Measurements from ENCODE around the gene KCNA1.

KCNA1 gene

GRCh38 chr12:4947253-4947652, 37.5 kb downstream of the KCNA1 start:
- no peak for TF ChIP-seq CTCF (IDR thresholded peaks at IDR 0.05; ENCODE audit: low read depth, low read length, missing control alignments)
- no peak overlapping the region for H3K4me3 ChIP-seq (replicated peaks; ENCODE audit: low read depth, low read length)
- no peak for DNase-seq (ENCODE audit: extremely low read depth, low read depth)

- no peak overlapping the region for H3K4me3 ChIP-seq (replicated peaks; ENCODE audit: low read depth, low read length)
- DNase-seq (ENCODE audit: extremely low read depth, low read depth) = no peak
- no peak for TF ChIP-seq CTCF (IDR thresholded peaks at IDR 0.05; ENCODE audit: low read depth, low read length, missing control alignments)
Observed at GRCh38 chr12:4951083-4951482, 41.4 kb downstream of the KCNA1 start.

- DNase-seq (ENCODE audit: extremely low read depth, low read depth) = no peak
- no peak for TF ChIP-seq CTCF (IDR thresholded peaks at IDR 0.05; ENCODE audit: low read depth, low read length, missing control alignments)
- H3K4me3 ChIP-seq (replicated peaks; ENCODE audit: low read depth, low read length) = no peak overlapping the region
Observed at GRCh38 chr12:4951601-4952000, 41.9 kb downstream of the KCNA1 start.

GRCh38 chr12:4954621-4955354, 45.1 kb downstream of the KCNA1 start:
- no peak for DNase-seq (ENCODE audit: extremely low read depth, low read depth)
- no peak overlapping the region for H3K4me3 ChIP-seq (replicated peaks; ENCODE audit: low read depth, low read length)
- no peak for TF ChIP-seq CTCF (IDR thresholded peaks at IDR 0.05; ENCODE audit: low read depth, low read length, missing control alignments)

GRCh38 chr12:4956054-4956453, 46.3 kb downstream of the KCNA1 start:
- no peak for TF ChIP-seq CTCF (IDR thresholded peaks at IDR 0.05; ENCODE audit: low read depth, low read length, missing control alignments)
- no peak for DNase-seq (ENCODE audit: extremely low read depth, low read depth)

GRCh38 chr12:4956968-4957367, 47.3 kb downstream of the KCNA1 start:
- H3K4me3 ChIP-seq (replicated peaks; ENCODE audit: low read depth, low read length) = no peak overlapping the region
- DNase-seq (ENCODE audit: extremely low read depth, low read depth) = no peak
- no peak for TF ChIP-seq CTCF (IDR thresholded peaks at IDR 0.05; ENCODE audit: low read depth, low read length, missing control alignments)

More at GRCh38 chr12:4956054-4956453, 46.3 kb downstream of the KCNA1 start:
- H3K4me3 ChIP-seq (replicated peaks; ENCODE audit: low read depth, low read length) = no peak overlapping the region

- TF ChIP-seq CTCF (IDR thresholded peaks at IDR 0.05; ENCODE audit: low read depth, low read length, missing control alignments) = no peak
- no peak for DNase-seq (ENCODE audit: extremely low read depth, low read depth)
- H3K4me3 ChIP-seq (replicated peaks; ENCODE audit: low read depth, low read length) = no peak overlapping the region
Observed at GRCh38 chr12:4957761-4958160, 48.1 kb downstream of the KCNA1 start.
